HEK293 (cell line): ENCODE data around the gene HOXC5.

Experiments used
- GLIS2 ChIP-seq: fragments of 450-650 bp; formaldehyde crosslinking; IDR thresholded peaks from 2 replicates; pipeline ENCODE4 v1.5.1; 2016; ENCODE audit warnings: missing biosample characterization, missing genetic modification characterization
- HOXA7 ChIP-seq: sonication (generic); formaldehyde crosslinking; IDR thresholded peaks from 2 replicates; pipeline ENCODE4 v1.8.1; 2022; ENCODE audit warnings: missing genetic modification reagents, borderline replicate concordance
- KLF7 ChIP-seq: fragments of 450-650 bp; formaldehyde crosslinking; IDR thresholded peaks from 2 replicates; pipeline ENCODE4 v1.5.1; 2016; ENCODE audit warnings: missing biosample characterization, missing genetic modification characterization, borderline replicate concordance
- MYNN ChIP-seq: fragments of 450-650 bp; formaldehyde crosslinking; IDR thresholded peaks from 2 replicates; pipeline ENCODE4 v1.5.1; 2016; ENCODE audit warnings: missing biosample characterization, missing genetic modification characterization, borderline replicate concordance
- PATZ1 ChIP-seq: fragments of 450-650 bp; formaldehyde crosslinking; IDR thresholded peaks from 2 replicates; pipeline ENCODE4 v1.5.1; 2016; ENCODE audit warnings: missing biosample characterization, missing genetic modification characterization
- PRDM1 ChIP-seq: fragments of 450-650 bp; formaldehyde crosslinking; IDR thresholded peaks from 2 replicates; pipeline ENCODE4; 2016; ENCODE audit warnings: missing biosample characterization, missing genetic modification characterization
- SCRT2 ChIP-seq: fragments of 450-650 bp; formaldehyde crosslinking; IDR thresholded peaks from 2 replicates; pipeline ENCODE4 v1.5.1; 2016; ENCODE audit warnings: missing biosample characterization, missing genetic modification characterization
- TCF7L2 ChIP-seq: IDR thresholded peaks from 2 replicates; pipeline ENCODE4 v1.6.1; 2011; ENCODE audit warnings: low read depth, mild to moderate bottlenecking, inconsistent platforms, low read length, moderate library complexity, borderline replicate concordance
- ZBTB48 ChIP-seq: fragments of 450-650 bp; formaldehyde crosslinking; IDR thresholded peaks from 2 replicates; pipeline ENCODE4 v1.5.1; 2016; ENCODE audit warnings: missing biosample characterization, missing genetic modification characterization
- ZBTB8A ChIP-seq: fragments of 450-650 bp; formaldehyde crosslinking; IDR thresholded peaks from 2 replicates; pipeline ENCODE4 v1.5.1; 2016; ENCODE audit warnings: missing biosample characterization, missing genetic modification characterization
- ZNF10 ChIP-seq: fragments of 450-650 bp; formaldehyde crosslinking; IDR thresholded peaks from 2 replicates; pipeline ENCODE4 v1.5.1; 2017; ENCODE audit warnings: missing biosample characterization, missing genetic modification characterization
- ZNF302 ChIP-seq: fragments of 450-650 bp; formaldehyde crosslinking; IDR thresholded peaks from 2 replicates; pipeline ENCODE4 v1.5.1; 2016; ENCODE audit warnings: missing biosample characterization, missing genetic modification characterization, low read depth
- ZNF311 ChIP-seq: fragments of 450-650 bp; formaldehyde crosslinking; IDR thresholded peaks from 2 replicates; pipeline ENCODE4 v1.5.1; 2017; ENCODE audit warnings: missing biosample characterization, missing genetic modification characterization, borderline replicate concordance
- ZNF341 ChIP-seq: fragments of 450-650 bp; formaldehyde crosslinking; IDR thresholded peaks from 2 replicates; pipeline ENCODE4; 2016; ENCODE audit warnings: low read depth, missing biosample characterization, missing genetic modification characterization
- ZNF354C ChIP-seq: fragments of 450-650 bp; formaldehyde crosslinking; IDR thresholded peaks from 2 replicates; pipeline ENCODE4 v1.5.1; 2016; ENCODE audit warnings: missing biosample characterization, missing genetic modification characterization, low read depth, borderline replicate concordance
- ZNF423 ChIP-seq: fragments of 450-650 bp; formaldehyde crosslinking; IDR thresholded peaks from 2 replicates; pipeline ENCODE4 v1.5.1; 2016; ENCODE audit warnings: missing biosample characterization, missing genetic modification characterization
- ZNF621 ChIP-seq: fragments of 450-650 bp; formaldehyde crosslinking; IDR thresholded peaks from 2 replicates; pipeline ENCODE4 v1.5.1; 2017; ENCODE audit warnings: missing biosample characterization, missing genetic modification characterization
- ZNF660 ChIP-seq: fragments of 450-650 bp; IDR thresholded peaks from 2 replicates; pipeline ENCODE4 v1.5.1; 2018; ENCODE audit warnings: missing biosample characterization, mild to moderate bottlenecking, missing genetic modification characterization
- ZNF670 ChIP-seq: fragments of 450-650 bp; formaldehyde crosslinking; IDR thresholded peaks from 2 replicates; pipeline ENCODE4 v1.5.1; 2016; ENCODE audit warnings: missing biosample characterization, missing genetic modification characterization, low read depth
- ZNF707 ChIP-seq: fragments of 450-650 bp; formaldehyde crosslinking; IDR thresholded peaks from 2 replicates; pipeline ENCODE4 v1.5.1; 2016; ENCODE audit warnings: missing biosample characterization, missing genetic modification characterization
- ZNF76 ChIP-seq: fragments of 450-650 bp; formaldehyde crosslinking; IDR thresholded peaks from 2 replicates; pipeline ENCODE4; 2016; ENCODE audit warnings: low read depth, missing biosample characterization, missing genetic modification characterization, borderline replicate concordance
- ZSCAN23 ChIP-seq: fragments of 450-650 bp; formaldehyde crosslinking; IDR thresholded peaks from 2 replicates; pipeline ENCODE4 v1.5.1; 2016; ENCODE audit warnings: missing biosample characterization, missing genetic modification characterization
- ZXDB ChIP-seq: fragments of 450-650 bp; formaldehyde crosslinking; IDR thresholded peaks from 2 replicates; pipeline ENCODE4 v1.5.1; 2016; ENCODE audit warnings: missing biosample characterization, missing genetic modification characterization
- TF ChIP-seq, protein P1 (sequence below): fragments of 450-650 bp; formaldehyde crosslinking; IDR thresholded peaks from 2 replicates; pipeline ENCODE4 v1.5.1; 2016; ENCODE audit warnings: missing biosample characterization, missing genetic modification characterization
- TF ChIP-seq, protein P2 (sequence below): fragments of 450-650 bp; formaldehyde crosslinking; IDR thresholded peaks from 2 replicates; pipeline ENCODE4 v1.5.1; 2017; ENCODE audit warnings: missing biosample characterization, missing genetic modification characterization
- TF ChIP-seq, protein P3 (sequence below): fragments of 450-650 bp; formaldehyde crosslinking; IDR thresholded peaks from 2 replicates; pipeline ENCODE4 v1.5.1; 2016; ENCODE audit warnings: missing biosample characterization, missing genetic modification characterization
- TF ChIP-seq, protein P4 (sequence below): fragments of 450-650 bp; formaldehyde crosslinking; IDR thresholded peaks from 2 replicates; pipeline ENCODE4 v1.5.1; 2016; ENCODE audit warnings: missing biosample characterization, missing genetic modification characterization
- TF ChIP-seq, protein P5 (sequence below): fragments of 450-650 bp; formaldehyde crosslinking; IDR thresholded peaks from 2 replicates; pipeline ENCODE4 v1.5.1; 2016; ENCODE audit warnings: missing biosample characterization, missing genetic modification characterization, borderline replicate concordance

The HOXC5 gene

DNA sequence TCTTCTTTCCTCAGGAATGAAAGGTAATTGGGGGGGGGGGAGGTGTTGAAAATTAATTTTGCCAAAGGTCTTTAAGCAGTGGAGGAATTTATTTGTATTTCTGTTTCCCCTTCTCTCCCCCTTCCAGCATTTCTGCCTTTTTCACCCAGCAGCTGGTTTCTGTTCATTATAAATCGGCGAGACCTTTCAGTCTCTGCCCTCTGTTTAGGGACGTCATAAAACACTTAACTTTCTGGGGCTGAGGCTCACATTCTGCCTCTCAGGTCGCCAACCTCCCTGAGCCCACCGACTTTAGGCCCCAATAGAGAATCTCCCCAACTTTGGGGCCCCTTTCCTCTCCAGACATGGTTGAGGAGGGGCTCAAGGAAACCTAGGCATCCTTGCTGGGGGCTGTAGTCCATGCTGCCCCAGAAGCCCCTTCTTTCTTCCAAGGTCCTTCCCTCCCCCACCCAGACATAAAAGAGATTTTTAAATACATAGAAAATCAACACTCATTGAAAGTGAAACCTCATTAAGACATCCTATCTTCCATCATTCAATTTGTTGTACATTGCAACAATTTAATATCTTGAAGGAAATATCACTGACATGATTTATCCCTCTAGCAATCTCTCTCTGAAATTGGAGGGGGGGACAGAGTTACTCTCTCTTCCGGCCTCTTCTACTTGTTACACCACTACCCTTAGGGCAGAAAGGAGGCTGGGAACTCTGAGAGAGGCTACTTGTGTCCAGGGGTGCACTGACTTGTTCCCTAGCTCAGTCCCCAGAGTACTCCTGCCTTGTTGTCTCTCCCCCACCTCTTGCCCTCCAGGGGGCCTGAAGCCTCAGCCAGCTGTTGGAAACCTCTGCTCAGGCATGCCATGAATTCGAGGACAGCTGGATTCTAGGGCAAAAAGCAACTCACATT is 7.1 kb upstream of the HOXC5 start (continued):
- TF ChIP-seq, protein P1, sequence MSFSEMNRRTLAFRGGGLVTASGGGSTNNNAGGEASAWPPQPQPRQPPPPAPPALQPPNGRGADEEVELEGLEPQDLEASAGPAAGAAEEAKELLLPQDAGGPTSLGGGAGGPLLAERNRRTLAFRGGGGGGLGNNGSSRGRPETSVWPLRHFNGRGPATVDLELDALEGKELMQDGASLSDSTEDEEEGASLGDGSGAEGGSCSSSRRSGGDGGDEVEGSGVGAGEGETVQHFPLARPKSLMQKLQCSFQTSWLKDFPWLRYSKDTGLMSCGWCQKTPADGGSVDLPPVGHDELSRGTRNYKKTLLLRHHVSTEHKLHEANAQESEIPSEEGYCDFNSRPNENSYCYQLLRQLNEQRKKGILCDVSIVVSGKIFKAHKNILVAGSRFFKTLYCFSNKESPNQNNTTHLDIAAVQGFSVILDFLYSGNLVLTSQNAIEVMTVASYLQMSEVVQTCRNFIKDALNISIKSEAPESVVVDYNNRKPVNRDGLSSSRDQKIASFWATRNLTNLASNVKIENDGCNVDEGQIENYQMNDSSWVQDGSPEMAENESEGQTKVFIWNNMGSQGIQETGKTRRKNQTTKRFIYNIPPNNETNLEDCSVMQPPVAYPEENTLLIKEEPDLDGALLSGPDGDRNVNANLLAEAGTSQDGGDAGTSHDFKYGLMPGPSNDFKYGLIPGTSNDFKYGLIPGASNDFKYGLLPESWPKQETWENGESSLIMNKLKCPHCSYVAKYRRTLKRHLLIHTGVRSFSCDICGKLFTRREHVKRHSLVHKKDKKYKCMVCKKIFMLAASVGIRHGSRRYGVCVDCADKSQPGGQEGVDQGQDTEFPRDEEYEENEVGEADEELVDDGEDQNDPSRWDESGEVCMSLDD (tag by site-specific recombination), result 0 out of 2 replicates have a peak, but pooled peaks have one; percentile 25
- TF ChIP-seq MYNN (tag by site-specific recombination) (no peak), PATZ1 (tag by site-specific recombination) (peak; percentile 63; the same call in 1 of the 2 replicates), ZNF707 (no peak), ZNF76 (tag by site-specific recombination) (peak; percentile 17; the same call in 1 of the 2 replicates), ZBTB8A (peak; percentile 42; the same call in 1 of the 2 replicates), ZNF10 (no peak), ZNF341 (tag by site-specific recombination) (peak; percentile 26; the same call in 1 of the 2 replicates), ZNF302 (no peak), TCF7L2 (no peak), ZNF621 (tag by site-specific recombination) (no peak), KLF7 (tag by site-specific recombination) (no peak), ZNF670 (tag by site-specific recombination) (no peak), ZNF660 (no peak), ZNF354C (tag by site-specific recombination) (no peak), SCRT2 (tag by site-specific recombination) (peak; percentile 71), ZSCAN23 (tag by site-specific recombination) (no peak), PRDM1 (tag by site-specific recombination) (peak; percentile 45; the same call in 1 of the 2 replicates), ZBTB48 (tag by site-specific recombination) (peak; percentile 64; the same call in 1 of the 2 replicates), ZNF423 (0 out of 2 replicates have a peak, but pooled peaks have one; percentile 48), ZNF311 (no peak), GLIS2 (tag by site-specific recombination) (no peak), ZXDB (no peak), HOXA7 (CRISPR knock-in tag) (no peak)
- TF ChIP-seq, protein P2, sequence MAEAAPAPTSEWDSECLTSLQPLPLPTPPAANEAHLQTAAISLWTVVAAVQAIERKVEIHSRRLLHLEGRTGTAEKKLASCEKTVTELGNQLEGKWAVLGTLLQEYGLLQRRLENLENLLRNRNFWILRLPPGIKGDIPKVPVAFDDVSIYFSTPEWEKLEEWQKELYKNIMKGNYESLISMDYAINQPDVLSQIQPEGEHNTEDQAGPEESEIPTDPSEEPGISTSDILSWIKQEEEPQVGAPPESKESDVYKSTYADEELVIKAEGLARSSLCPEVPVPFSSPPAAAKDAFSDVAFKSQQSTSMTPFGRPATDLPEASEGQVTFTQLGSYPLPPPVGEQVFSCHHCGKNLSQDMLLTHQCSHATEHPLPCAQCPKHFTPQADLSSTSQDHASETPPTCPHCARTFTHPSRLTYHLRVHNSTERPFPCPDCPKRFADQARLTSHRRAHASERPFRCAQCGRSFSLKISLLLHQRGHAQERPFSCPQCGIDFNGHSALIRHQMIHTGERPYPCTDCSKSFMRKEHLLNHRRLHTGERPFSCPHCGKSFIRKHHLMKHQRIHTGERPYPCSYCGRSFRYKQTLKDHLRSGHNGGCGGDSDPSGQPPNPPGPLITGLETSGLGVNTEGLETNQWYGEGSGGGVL (tag by site-specific recombination), result peak; percentile 49
- TF ChIP-seq, protein P3, sequence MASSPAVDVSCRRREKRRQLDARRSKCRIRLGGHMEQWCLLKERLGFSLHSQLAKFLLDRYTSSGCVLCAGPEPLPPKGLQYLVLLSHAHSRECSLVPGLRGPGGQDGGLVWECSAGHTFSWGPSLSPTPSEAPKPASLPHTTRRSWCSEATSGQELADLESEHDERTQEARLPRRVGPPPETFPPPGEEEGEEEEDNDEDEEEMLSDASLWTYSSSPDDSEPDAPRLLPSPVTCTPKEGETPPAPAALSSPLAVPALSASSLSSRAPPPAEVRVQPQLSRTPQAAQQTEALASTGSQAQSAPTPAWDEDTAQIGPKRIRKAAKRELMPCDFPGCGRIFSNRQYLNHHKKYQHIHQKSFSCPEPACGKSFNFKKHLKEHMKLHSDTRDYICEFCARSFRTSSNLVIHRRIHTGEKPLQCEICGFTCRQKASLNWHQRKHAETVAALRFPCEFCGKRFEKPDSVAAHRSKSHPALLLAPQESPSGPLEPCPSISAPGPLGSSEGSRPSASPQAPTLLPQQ (tag by site-specific recombination), result no peak; the same call in 1 of the 2 replicates
- TF ChIP-seq, protein P4, sequence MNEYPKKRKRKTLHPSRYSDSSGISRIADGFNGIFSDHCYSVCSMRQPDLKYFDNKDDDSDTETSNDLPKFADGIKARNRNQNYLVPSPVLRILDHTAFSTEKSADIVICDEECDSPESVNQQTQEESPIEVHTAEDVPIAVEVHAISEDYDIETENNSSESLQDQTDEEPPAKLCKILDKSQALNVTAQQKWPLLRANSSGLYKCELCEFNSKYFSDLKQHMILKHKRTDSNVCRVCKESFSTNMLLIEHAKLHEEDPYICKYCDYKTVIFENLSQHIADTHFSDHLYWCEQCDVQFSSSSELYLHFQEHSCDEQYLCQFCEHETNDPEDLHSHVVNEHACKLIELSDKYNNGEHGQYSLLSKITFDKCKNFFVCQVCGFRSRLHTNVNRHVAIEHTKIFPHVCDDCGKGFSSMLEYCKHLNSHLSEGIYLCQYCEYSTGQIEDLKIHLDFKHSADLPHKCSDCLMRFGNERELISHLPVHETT (tag by site-specific recombination), result no peak
- TF ChIP-seq, protein P5, sequence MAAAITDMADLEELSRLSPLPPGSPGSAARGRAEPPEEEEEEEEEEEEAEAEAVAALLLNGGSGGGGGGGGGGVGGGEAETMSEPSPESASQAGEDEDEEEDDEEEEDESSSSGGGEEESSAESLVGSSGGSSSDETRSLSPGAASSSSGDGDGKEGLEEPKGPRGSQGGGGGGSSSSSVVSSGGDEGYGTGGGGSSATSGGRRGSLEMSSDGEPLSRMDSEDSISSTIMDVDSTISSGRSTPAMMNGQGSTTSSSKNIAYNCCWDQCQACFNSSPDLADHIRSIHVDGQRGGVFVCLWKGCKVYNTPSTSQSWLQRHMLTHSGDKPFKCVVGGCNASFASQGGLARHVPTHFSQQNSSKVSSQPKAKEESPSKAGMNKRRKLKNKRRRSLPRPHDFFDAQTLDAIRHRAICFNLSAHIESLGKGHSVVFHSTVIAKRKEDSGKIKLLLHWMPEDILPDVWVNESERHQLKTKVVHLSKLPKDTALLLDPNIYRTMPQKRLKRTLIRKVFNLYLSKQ (tag by site-specific recombination), result no peak
